Measurements from ENCODE around the gene TCEANC.

The TCEANC gene

DNA sequence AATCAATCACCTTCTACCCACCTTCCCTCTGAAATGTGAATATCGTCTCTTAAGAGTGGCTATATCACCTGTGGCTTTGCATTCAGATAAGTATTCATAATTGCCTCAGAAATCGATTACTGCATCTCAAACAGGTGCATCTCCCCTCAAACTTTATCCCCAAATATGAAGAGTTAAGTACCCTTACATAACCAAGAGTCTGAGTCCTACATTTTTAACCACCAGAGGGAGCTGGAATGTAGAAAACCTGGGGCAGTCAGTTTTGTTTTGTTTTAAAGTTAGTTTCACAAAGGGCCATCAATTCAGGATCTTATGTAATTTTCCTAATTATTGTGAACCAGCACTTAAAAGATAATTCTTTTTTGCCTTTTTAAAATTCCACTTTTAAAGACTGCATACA, 5.7 kb downstream of the TCEANC start:
- peak; percentile 49 for DNase-seq (ENCODE audit: low read depth)

DNA sequence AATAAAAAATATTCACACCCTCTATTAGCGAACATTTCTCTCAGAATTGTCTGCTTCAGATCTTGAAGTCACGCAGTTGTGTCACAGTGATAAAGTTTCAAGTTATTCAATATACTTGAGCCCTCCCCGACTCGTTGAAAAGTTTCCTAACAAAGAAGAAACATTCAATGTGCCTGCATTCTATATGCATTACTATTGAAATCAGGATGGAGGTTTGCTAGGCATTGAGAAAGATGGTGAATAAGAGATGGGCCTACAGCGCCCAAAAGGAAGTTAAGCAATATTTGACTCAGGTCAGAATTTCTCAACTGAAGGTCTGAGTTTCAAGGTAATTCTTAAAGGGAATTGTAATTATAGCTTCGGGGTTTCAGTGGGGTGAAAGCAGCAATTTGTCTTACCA, 6.1 kb downstream of the TCEANC start:
- TF ChIP-seq, protein P1, sequence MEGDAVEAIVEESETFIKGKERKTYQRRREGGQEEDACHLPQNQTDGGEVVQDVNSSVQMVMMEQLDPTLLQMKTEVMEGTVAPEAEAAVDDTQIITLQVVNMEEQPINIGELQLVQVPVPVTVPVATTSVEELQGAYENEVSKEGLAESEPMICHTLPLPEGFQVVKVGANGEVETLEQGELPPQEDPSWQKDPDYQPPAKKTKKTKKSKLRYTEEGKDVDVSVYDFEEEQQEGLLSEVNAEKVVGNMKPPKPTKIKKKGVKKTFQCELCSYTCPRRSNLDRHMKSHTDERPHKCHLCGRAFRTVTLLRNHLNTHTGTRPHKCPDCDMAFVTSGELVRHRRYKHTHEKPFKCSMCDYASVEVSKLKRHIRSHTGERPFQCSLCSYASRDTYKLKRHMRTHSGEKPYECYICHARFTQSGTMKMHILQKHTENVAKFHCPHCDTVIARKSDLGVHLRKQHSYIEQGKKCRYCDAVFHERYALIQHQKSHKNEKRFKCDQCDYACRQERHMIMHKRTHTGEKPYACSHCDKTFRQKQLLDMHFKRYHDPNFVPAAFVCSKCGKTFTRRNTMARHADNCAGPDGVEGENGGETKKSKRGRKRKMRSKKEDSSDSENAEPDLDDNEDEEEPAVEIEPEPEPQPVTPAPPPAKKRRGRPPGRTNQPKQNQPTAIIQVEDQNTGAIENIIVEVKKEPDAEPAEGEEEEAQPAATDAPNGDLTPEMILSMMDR (conservative IDR thresholded peaks at IDR 0.05; ENCODE audit: low read length): no peak
- peak; percentile 66 for DNase-seq (ENCODE audit: low read depth)
- no peak overlapping the region for H3K4me3 ChIP-seq (ENCODE audit: low read length)

More for the DNA sequence above, 5.7 kb downstream of the TCEANC start:
- TF ChIP-seq, protein P1 (conservative IDR thresholded peaks at IDR 0.05; ENCODE audit: low read length): peak; percentile 65
- no peak overlapping the region for H3K4me3 ChIP-seq (ENCODE audit: low read length)

DNA sequence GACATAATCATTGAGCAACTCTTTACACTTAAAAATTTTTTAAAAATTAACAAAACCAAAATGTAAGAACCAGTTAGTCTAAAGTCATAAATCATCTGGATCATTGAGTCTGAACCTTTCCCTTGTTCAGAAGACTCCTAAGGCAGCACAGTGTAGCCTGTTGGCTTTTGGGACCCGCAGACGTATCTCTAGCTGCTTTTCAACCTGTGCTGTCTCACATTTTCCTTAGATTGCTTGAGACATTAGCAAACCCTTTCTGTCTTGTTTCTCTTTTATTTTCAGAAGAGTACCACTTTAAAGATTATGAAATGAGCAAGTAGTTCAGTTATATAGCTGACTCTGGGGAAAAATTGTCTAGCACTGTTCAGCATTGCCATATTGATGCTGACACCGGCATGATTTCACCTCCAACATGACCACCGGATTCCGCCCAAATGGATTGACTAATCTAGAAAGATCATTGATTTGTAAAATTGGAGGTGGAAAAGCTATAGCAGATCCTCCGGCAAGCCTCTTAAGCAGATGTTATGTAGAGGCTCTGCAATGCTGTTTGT, 8.9 kb downstream of the TCEANC start:
- TF ChIP-seq, protein P1 (conservative IDR thresholded peaks at IDR 0.05; ENCODE audit: low read length): no peak

DNA sequence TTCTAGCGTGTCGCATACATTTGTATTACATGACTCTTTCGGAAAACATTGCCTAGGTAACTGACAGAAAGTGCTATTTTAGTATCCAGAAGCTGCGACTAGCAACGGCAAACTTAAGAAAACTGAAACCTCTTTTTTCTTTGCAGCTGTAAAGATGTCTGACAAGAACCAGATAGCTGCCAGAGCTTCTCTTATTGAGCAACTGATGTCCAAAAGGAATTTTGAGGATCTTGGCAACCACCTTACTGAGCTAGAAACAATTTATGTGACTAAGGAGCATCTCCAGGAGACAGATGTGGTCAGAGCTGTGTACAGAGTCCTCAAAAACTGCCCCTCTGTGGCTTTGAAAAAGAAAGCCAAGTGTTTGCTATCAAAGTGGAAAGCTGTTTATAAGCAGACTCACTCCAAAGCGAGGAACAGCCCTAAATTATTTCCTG, 9.4 kb downstream of the TCEANC start:
- TF ChIP-seq, protein P1 (conservative IDR thresholded peaks at IDR 0.05; ENCODE audit: low read length): no peak
- peak overlapping the region; percentile 39 for H3K4me3 ChIP-seq (ENCODE audit: low read length)
- DNase-seq (ENCODE audit: low read depth): peak; percentile 95

More for the DNA sequence above, 8.9 kb downstream of the TCEANC start:
- H3K4me3 ChIP-seq (ENCODE audit: low read length): peak overlapping the region; percentile 39
- DNase-seq (ENCODE audit: low read depth): no peak

DNA sequence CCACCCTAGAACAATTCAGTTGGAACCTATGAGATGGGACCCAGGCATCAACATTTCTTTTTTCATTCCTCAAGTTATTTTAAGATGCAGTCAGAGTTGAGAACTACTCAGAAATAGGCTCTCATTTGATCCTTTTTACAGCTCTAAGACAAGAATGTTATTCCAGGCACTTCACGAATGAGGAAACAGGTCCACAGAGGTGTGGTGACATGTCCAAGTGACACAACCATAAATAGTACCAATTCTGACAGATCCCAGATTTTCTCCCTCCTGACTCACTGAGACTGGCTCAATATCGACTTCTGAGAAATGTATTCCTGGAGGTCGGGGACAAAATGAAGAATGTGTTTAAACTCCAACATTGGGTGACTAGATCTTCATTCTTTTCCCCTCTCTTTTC, 11.1 kb downstream of the TCEANC start:
- TF ChIP-seq, protein P1 (conservative IDR thresholded peaks at IDR 0.05; ENCODE audit: low read length): no peak
- H3K4me3 ChIP-seq (ENCODE audit: low read length): no peak overlapping the region
- DNase-seq (ENCODE audit: low read depth): no peak

DNA sequence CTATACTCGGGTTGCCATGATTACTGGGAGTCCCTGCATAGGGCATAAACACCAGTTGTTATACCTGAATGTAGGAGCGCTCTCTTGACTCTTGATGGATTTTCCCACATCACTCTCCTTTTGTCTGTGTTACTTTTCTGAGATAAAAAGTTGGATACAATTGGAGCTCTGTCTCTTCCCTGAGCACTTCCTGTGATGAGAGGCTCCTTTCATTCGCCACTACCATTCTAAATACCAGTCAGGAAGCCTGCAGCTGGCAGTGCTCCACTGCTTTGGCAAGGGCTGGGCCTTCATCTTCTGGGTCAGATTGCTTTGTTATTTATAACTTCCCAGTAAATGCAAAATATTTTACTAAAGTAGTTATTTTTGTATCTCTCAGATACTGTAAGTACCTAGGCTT, 13.9 kb downstream of the TCEANC start:
- no peak overlapping the region for H3K4me3 ChIP-seq (ENCODE audit: low read length)
- no peak for DNase-seq (ENCODE audit: low read depth)
- TF ChIP-seq, protein P1 (conservative IDR thresholded peaks at IDR 0.05; ENCODE audit: low read length): no peak

DNA sequence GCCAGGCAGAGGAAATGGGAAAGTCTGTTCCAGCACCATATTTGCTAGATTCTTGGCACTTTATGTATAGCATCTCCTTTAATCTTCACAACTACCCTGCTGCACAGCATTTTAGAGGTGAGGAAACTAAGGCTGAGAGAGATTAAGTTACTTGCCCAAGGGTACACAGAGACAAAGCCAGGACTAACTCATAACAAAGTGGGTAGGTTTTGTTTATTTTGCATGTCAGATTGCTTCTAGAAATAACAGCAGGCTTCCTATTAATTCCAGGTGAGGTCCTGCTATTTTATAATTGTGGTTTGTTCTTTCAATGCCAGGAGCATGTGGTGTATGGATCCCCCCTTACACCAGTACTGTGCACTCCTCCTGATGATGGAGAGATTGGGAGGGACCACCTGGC, 15.0 kb downstream of the TCEANC start:
- DNase-seq (ENCODE audit: low read depth): no peak
- TF ChIP-seq, protein P1 (conservative IDR thresholded peaks at IDR 0.05; ENCODE audit: low read length): no peak
- no peak overlapping the region for H3K4me3 ChIP-seq (ENCODE audit: low read length)

All from AG10803 (cell line).